ENCODE data around the gene SH3RF3. TPM values are rescaled to one million over a fixed set of nuclear protein-coding genes. Genes with fewer than 3 reads are reported as not detected.
"Not testable (repeated sequence)": the region's sequence is repeated elsewhere in the genome, so short reads cannot be mapped to it uniquely, and the experiment has no call there.

SH3RF3 gene
- total RNA-seq, 1 donor from 2014 or later = 8.0 TPM

GRCh38 chr2:109536556-109536955 is 407.6 kb downstream of the SH3RF3 start:
- DNase-seq (ENCODE audit: missing footprints); intact Hi-C loops (cut with DNase I); ATAC-seq: not testable (repeated sequence)

- intact Hi-C loops (cut with DNase I) = no loop called here
- DNase-seq (ENCODE audit: missing footprints) = no peak
- ATAC-seq = no peak
Measured at GRCh38 chr2:109537565-109538222, 408.7 kb downstream of the SH3RF3 start.

- intact Hi-C loops (cut with DNase I) = no loop called here
- ATAC-seq = no peak
- no peak for DNase-seq (ENCODE audit: missing footprints)
Measured at GRCh38 chr2:109538546-109538945, 409.5 kb downstream of the SH3RF3 start.

- ATAC-seq = peak; percentile 73
- intact Hi-C loops (cut with DNase I) = loop anchor here (5.0 kb wide), 1 partner anchor 60 kb away; no protein-coding TSS in a partner anchor
- DNase-seq (ENCODE audit: missing footprints) = no peak
Measured at GRCh38 chr2:109542384-109542783, 413.4 kb downstream of the SH3RF3 start.

- ATAC-seq = peak; percentile 84
- no peak for DNase-seq (ENCODE audit: missing footprints)
- intact Hi-C loops (cut with DNase I) = loop anchor here (2.0 kb wide), 2 partner anchors 169 to 191 kb away; no protein-coding TSS in a partner anchor
Measured at GRCh38 chr2:109545828-109546713, 417.1 kb downstream of the SH3RF3 start.

GRCh38 chr2:109547280-109547679 is 418.3 kb downstream of the SH3RF3 start:
- no peak for ATAC-seq
- intact Hi-C loops (cut with DNase I) = no loop called here
- DNase-seq (ENCODE audit: missing footprints) = no peak

- intact Hi-C loops (cut with DNase I) = no loop called here
- no peak for ATAC-seq
- no peak for DNase-seq (ENCODE audit: missing footprints)
Measured at GRCh38 chr2:109549016-109549590, 420.1 kb downstream of the SH3RF3 start.

Small RNAs within 50 kb of the gene (microRNA-seq; reads per million reads assigned to microRNA genes)
- not detected for gene MIR4265
- not detected for gene MIR4266

Other genes starting within 250 kb of the SH3RF3 start
- gene EDAR, start 140.0 kb upstream of the SH3RF3 start, total RNA-seq = 0.14 TPM

Measured in Right ventricle myocardium inferior (tissue), 1 donor.